GM23338 (cell line): ENCODE measurements around the gene LRRC8E. TPM values are rescaled to one million over a fixed set of nuclear protein-coding genes. Genes with fewer than 3 reads are reported as not detected.

ENCODE experiments used
- ATAC-seq: fragments of 200-7000 bp; cut with Tn5 transposase; 3 replicates; pipeline ENCODE4 v1.9.1; 2020
- DNase-seq: peaks from one replicate; pipeline ENCODE4 v3.0.0-alpha.2; 2015; ENCODE audit warnings: low spot score
- H2AFZ ChIP-seq: fragments of 200-600 bp; sonication (generic); 2 replicates; pipeline ENCODE4 v1.8.0; 2016; ENCODE audit warnings: antibody characterized with exemption, mild to moderate bottlenecking, moderate library complexity
- H3F3A ChIP-seq: fragments of 200-600 bp; sonication (generic); replicated peaks from 2 replicates; pipeline ENCODE4 v1.8.0; 2017; ENCODE audit warnings: antibody characterized with exemption, mixed run types, low read depth
- H3K27ac ChIP-seq: fragments of 200-600 bp; sonication (generic); 2 replicates; pipeline ENCODE4 v1.6.1; 2016; ENCODE audit warnings: low read depth
- H3K27me3 ChIP-seq: fragments of 200-600 bp; sonication (generic); 2 replicates; pipeline ENCODE4 v1.8.0; 2016; ENCODE audit warnings: mild to moderate bottlenecking, mixed run types, moderate library complexity; ENCODE audit not compliant: insufficient read depth
- H3K36me3 ChIP-seq: fragments of 200-600 bp; sonication (generic); 2 replicates; pipeline ENCODE4 v1.8.0; 2016; ENCODE audit warnings: mild to moderate bottlenecking; ENCODE audit not compliant: insufficient read depth
- H3K4me1 ChIP-seq: fragments of 200-600 bp; sonication (generic); 2 replicates; pipeline ENCODE4 v1.8.0; 2016; ENCODE audit warnings: mild to moderate bottlenecking, moderate library complexity; ENCODE audit not compliant: insufficient read depth
- H3K4me2 ChIP-seq: fragments of 200-600 bp; sonication (generic); 2 replicates; pipeline ENCODE4 v1.7.1; 2017; ENCODE audit warnings: mixed run types
- H3K4me3 ChIP-seq: fragments of 200-600 bp; sonication (generic); 2 replicates; pipeline ENCODE4 v1.6.1; 2016; ENCODE audit warnings: mixed run types
- H3K79me2 ChIP-seq: fragments of 200-600 bp; sonication (generic); replicated peaks from 2 replicates; pipeline ENCODE4 v1.8.0; 2017; ENCODE audit warnings: mild to moderate bottlenecking; ENCODE audit not compliant: insufficient read depth
- H3K9me2 ChIP-seq: fragments of 200-600 bp; sonication (generic); 2 replicates; pipeline ENCODE4 v1.8.0; 2017; ENCODE audit not compliant: insufficient read depth
- H4K20me1 ChIP-seq: fragments of 200-600 bp; sonication (generic); replicated peaks from 2 replicates; pipeline ENCODE4 v1.8.0; 2017; ENCODE audit warnings: mild to moderate bottlenecking; ENCODE audit not compliant: insufficient read depth
- H3K27ac Mint-ChIP-seq: 2 replicates; pipeline ENCODE4 v1.8.0; 2020; ENCODE audit warnings: inconsistent platforms, mild to moderate bottlenecking, moderate library complexity, mixed read lengths
- H3K27me3 Mint-ChIP-seq: 3 replicates; pipeline ENCODE4 v1.8.0; 2022; ENCODE audit warnings: low read depth, mild to moderate bottlenecking, moderate library complexity, mixed read lengths, inconsistent platforms; ENCODE audit not compliant: insufficient read depth, poor library complexity
- H3K36me3 Mint-ChIP-seq: 3 replicates; pipeline ENCODE4 v1.8.0; 2021; ENCODE audit warnings: low read depth, mild to moderate bottlenecking, inconsistent platforms, moderate library complexity, mixed read lengths
- H3K4me1 Mint-ChIP-seq: 3 replicates; pipeline ENCODE4 v1.8.0; 2020; ENCODE audit warnings: mild to moderate bottlenecking, inconsistent platforms, mixed read lengths
- H3K4me3 Mint-ChIP-seq: 3 replicates; pipeline ENCODE4 v1.8.0; 2021; ENCODE audit warnings: moderate library complexity, mild to moderate bottlenecking, inconsistent platforms, mixed read lengths
- H3K9me3 Mint-ChIP-seq: 3 replicates; pipeline ENCODE4 v1.8.0; 2020; ENCODE audit warnings: moderate library complexity, mild to moderate bottlenecking, inconsistent platforms, mixed read lengths
- CREB1 ChIP-seq: fragments of 250-450 bp; sonication (Bioruptor Pico); IDR thresholded peaks from 2 replicates; pipeline ENCODE4 v1.5.0; 2020; ENCODE audit warnings: low read depth, mild to moderate bottlenecking, moderate library complexity
- CTCF ChIP-seq, 2 experiments: fragments of 200-600 bp in 1 of 2; sonication (generic) in 1 of 2; conservative IDR thresholded peaks; 2 replicates each; pipeline versions ENCODE4 v1.5.1 to v1.6.1; 2016 to 2017; ENCODE audit warnings: antibody characterized with exemption in 2 of 2, low read depth in 2 of 2, mild to moderate bottlenecking in 2 of 2, moderate library complexity in 1 of 2
- ETS1 ChIP-seq: IDR thresholded peaks from 2 replicates; pipeline ENCODE4 v1.6.1; 2016; ENCODE audit warnings: antibody characterized with exemption
- EZH2phosphoT487 ChIP-seq: fragments of 200-600 bp; sonication (generic); IDR thresholded peaks from one replicate; pipeline ENCODE4 v1.8.1; 2018; ENCODE audit warnings: antibody characterized with exemption; ENCODE audit not compliant: unreplicated experiment
- JUNB ChIP-seq: IDR thresholded peaks from one replicate; pipeline ENCODE4 v1.6.1; 2016; ENCODE audit warnings: antibody characterized with exemption; ENCODE audit not compliant: unreplicated experiment
- NANOG ChIP-seq: IDR thresholded peaks from 2 replicates; pipeline ENCODE4 v1.6.1; 2016; ENCODE audit warnings: antibody characterized with exemption, borderline replicate concordance
- POLR2AphosphoS5 ChIP-seq: IDR thresholded peaks from 2 replicates; pipeline ENCODE4 v1.6.1; 2016; ENCODE audit warnings: antibody characterized with exemption, low read depth
- ZNF331 ChIP-seq: fragments of 250-450 bp; sonication (Bioruptor Pico); IDR thresholded peaks from 2 replicates; pipeline ENCODE4 v1.5.0; 2020; ENCODE audit warnings: low read depth, mild to moderate bottlenecking, moderate library complexity
- polyA plus RNA-seq: library from polyadenylated mRNA; unstranded; fragments of >200 nt; fragmentation: Nextera tagmentation; extraction: Ambion mirVana; gene quantifications from 2 replicates; pipeline ENCODE4 v1.2.1, GENCODE V29; 2016
- total RNA-seq: library from RNA; depleted of rRNA; stranded (reverse); fragments of >200 nt; shearing (Covaris generic); gene quantifications from 2 replicates; pipeline ENCODE4 v1.2.3, GENCODE V29; 2014

The LRRC8E gene
- total and polyA plus RNA-seq, 2 experiments from 2014 or later = 0.29 to 4.8 TPM

- ATAC-seq = peak; percentile 6; the same call in 2 of the 3 replicates
Observed at GRCh38 chr19:7908078-7908699, 19.9 kb downstream of the LRRC8E start.

GRCh38 chr19:7908742-7909461, 20.6 kb downstream of the LRRC8E start:
- H3K36me3 ChIP-seq = no peaks in the 10 kb centered on the region; the same call in 1 of the 2 replicates
- H4K20me1 ChIP-seq = peaks cover 5% of the 10 kb centered on the region
- ATAC-seq = peak; percentile 49
- H3K27ac ChIP-seq = no peak overlapping the region
- H2AFZ ChIP-seq = no peak overlapping the region
- no peaks in the 10 kb centered on the region; the same call in 2 of the 3 replicates for H3K9me3 Mint-ChIP-seq
- peak; percentile 44 for DNase-seq
- no peak overlapping the region for H3K4me2 ChIP-seq
- no peak overlapping the region for H3K4me3 Mint-ChIP-seq
- H3K27me3 Mint-ChIP-seq = peaks cover 21% of the 10 kb centered on the region
- H3K79me2 ChIP-seq = peaks cover 32% of the 10 kb centered on the region
- peaks cover 8% of the 10 kb centered on the region for H3K4me1 ChIP-seq
- H3K4me3 ChIP-seq = no peak overlapping the region
- 0 out of 2 replicates have a peak, but pooled peaks cover 3% of the 10 kb centered on the region for H3F3A ChIP-seq
- peak in 1 of 2 experiments; percentile 52; a peak in 3 of 4 replicates for TF ChIP-seq CTCF (conservative IDR thresholded peaks at IDR 0.05; ENCODE audit: low read depth in 2 of 2)
- no peak for TF ChIP-seq ETS1
- peaks cover 21% of the 10 kb centered on the region for H3K36me3 Mint-ChIP-seq
- no peaks in the 10 kb centered on the region for H3K9me2 ChIP-seq
- peaks cover 3% of the 10 kb centered on the region; the same call in 1 of the 2 replicates for H3K27me3 ChIP-seq
- H3K27ac Mint-ChIP-seq = no peak overlapping the region
- H3K4me1 Mint-ChIP-seq = peaks cover 12% of the 10 kb centered on the region

More at GRCh38 chr19:7908078-7908699, 19.9 kb downstream of the LRRC8E start:
- no peaks in the 10 kb centered on the region; the same call in 1 of the 2 replicates for H3K36me3 ChIP-seq
- peaks cover 12% of the 10 kb centered on the region for H3K4me1 Mint-ChIP-seq
- TF ChIP-seq CREB1 (CRISPR knock-in tag) (no peak), NANOG (no peak), ETS1 (no peak), CTCF (conservative IDR thresholded peaks at IDR 0.05; ENCODE audit: low read depth in 2 of 2) (no peak), EZH2phosphoT487 (no peak), JUNB (no peak), ZNF331 (CRISPR knock-in tag) (no peak), POLR2AphosphoS5 (no peak)
- no peak overlapping the region for H3K4me3 ChIP-seq
- H3K27me3 Mint-ChIP-seq = peaks cover 24% of the 10 kb centered on the region
- H3F3A ChIP-seq = peaks cover 3% of the 10 kb centered on the region; the same call in 1 of the 2 replicates
- H3K9me3 Mint-ChIP-seq = peaks cover 4% of the 10 kb centered on the region; the same call in 1 of the 3 replicates
- DNase-seq = peak; percentile 46
- no peaks in the 10 kb centered on the region for H3K9me2 ChIP-seq
- peaks cover 5% of the 10 kb centered on the region for H4K20me1 ChIP-seq
- no peak overlapping the region for H3K4me2 ChIP-seq
- peaks cover 24% of the 10 kb centered on the region for H3K36me3 Mint-ChIP-seq
- H3K4me3 Mint-ChIP-seq = no peak overlapping the region
- H3K4me1 ChIP-seq = peaks cover 8% of the 10 kb centered on the region
- no peak overlapping the region for H3K27ac Mint-ChIP-seq
- H3K27ac ChIP-seq = no peak overlapping the region
- peaks cover 32% of the 10 kb centered on the region for H3K79me2 ChIP-seq
- H2AFZ ChIP-seq = no peak overlapping the region
- H3K27me3 ChIP-seq = no peaks in the 10 kb centered on the region
